ENCODE data around the gene SPECC1.

DNA sequence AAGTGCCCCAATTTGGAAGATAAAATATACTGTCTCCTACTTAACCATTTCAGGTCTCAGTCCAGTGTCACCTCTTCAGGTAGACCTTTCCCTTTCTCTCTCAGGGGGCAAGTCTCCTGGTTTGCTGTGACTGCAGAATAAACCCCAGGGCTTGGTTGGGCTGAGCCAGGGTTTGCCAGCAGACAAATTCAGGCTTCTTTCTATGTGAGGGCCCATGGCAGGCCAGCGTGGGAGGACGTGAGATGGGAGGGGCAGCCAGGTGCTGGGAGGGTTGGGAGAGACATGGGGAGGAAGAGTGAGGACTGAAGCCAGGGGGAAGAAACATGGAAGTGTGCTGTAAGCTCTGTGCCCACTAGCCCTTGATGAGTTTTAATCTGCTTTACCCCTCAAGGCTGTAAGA lies 163.2 kb downstream of the SPECC1 start:
- TF ChIP-seq POLR2AphosphoS5 (IDR thresholded peaks at IDR 0.05; ENCODE audit: low read depth) (no peak), CTCF (IDR thresholded peaks at IDR 0.05; ENCODE audit: insufficient read depth, low read length) (no peak)

Measured in HL-60 (cell line).